Kidney (tissue), 14 donors: ENCODE measurements around the gene SHROOM4. TPM values are rescaled to one million over a fixed set of nuclear protein-coding genes. Genes with fewer than 3 reads are reported as not detected.

Source experiments
- DNase-seq, 5 donors: peaks; one replicate each; pipeline ENCODE4 v3.0.0-alpha.2; 2013 to 2020
- FAIRE-seq: peaks from 2 replicates; lab custom pipeline; 2012; peaks lifted over from hg19 to GRCh38; lab: Jason Lieb, UNC
- H3K27ac ChIP-seq, 2 donors: one replicate each; pipeline ENCODE4 v1.7.0; 2013; ENCODE audit warnings: low read depth in 2 of 2, low read length in 2 of 2, inconsistent platforms in 1 of 2
- H3K27me3 ChIP-seq: one replicate; pipeline ENCODE4 v1.7.1; 2013; ENCODE audit warnings: low read length, inconsistent platforms; ENCODE audit not compliant: control insufficient read depth, insufficient read depth
- H3K36me3 ChIP-seq, 3 donors: one replicate each; pipeline versions ENCODE4 v1.7.0 to v1.7.1; 2013; ENCODE audit warnings: low read length in 3 of 3, control low read depth in 1 of 3, inconsistent platforms in 1 of 3; ENCODE audit not compliant: insufficient read depth in 3 of 3, control insufficient read depth in 2 of 3
- H3K4me1 ChIP-seq, 3 donors: one replicate each; pipeline versions ENCODE4 v1.7.0 to v1.7.1; 2013; ENCODE audit warnings: low read length in 3 of 3, inconsistent platforms in 1 of 3, low read depth in 1 of 3; ENCODE audit not compliant: control insufficient read depth in 2 of 3, insufficient read depth in 2 of 3
- H3K4me3 ChIP-seq, 3 donors: one replicate each; pipeline versions ENCODE4 v1.7.0 to v1.8.1; 2013; ENCODE audit warnings: low read length in 3 of 3, control low read depth in 1 of 3, inconsistent platforms in 1 of 3
- H3K9ac ChIP-seq, 3 donors: one replicate each; pipeline versions ENCODE4 v1.7.0 to v1.7.1; 2013; ENCODE audit warnings: low read length in 3 of 3, control low read depth in 1 of 3, inconsistent platforms in 1 of 3
- H3K9me3 ChIP-seq, 3 donors: one replicate each; pipeline versions ENCODE4 v1.7.0 to v1.7.1; 2013; ENCODE audit warnings: low read length in 3 of 3, control low read depth in 1 of 3, inconsistent platforms in 1 of 3; ENCODE audit not compliant: control insufficient read depth in 2 of 3, insufficient read depth in 1 of 3
- CTCF ChIP-seq: IDR thresholded peaks from 3 replicates; pipeline ENCODE4 v1.5.1; 2012; ENCODE audit warnings: mild to moderate bottlenecking, moderate library complexity, borderline replicate concordance; ENCODE audit not compliant: insufficient read depth; ENCODE audit errors: extremely low read depth
- intact Hi-C: fragments of 100-400 bp; cut with DNase I; formaldehyde crosslinking; loops from one replicate; pipeline ENCODE4 v1.11.1; 2022
- polyA plus RNA-seq: library from polyadenylated mRNA; stranded (reverse); fragments of 350-450 nt; fragmentation: Illumina TruSeq; extraction: RNeasy Lipid Tissue Mini Kit (QIAGEN cat#74804); gene quantifications from one replicate; pipeline ENCODE4 v1.2.3, GENCODE V29; 2014; ENCODE audit warnings: low read depth, low replicate concordance; ENCODE audit not compliant: insufficient read depth
- total RNA-seq: library from RNA; stranded (reverse); fragmentation: NEBNext Ultra II Directional; extraction: Animal tissue kit (Norgen Biotek cat#: 25700); gene quantifications from one replicate; pipeline ENCODE4 v1.2.1, GENCODE V29; 2021
- donor health status: control.
- donor health status: control.
- donor health status: control.
- donor health status: control.
- donor health status: control.
- donor health status: DM: yes; HTN: yes; CAD: no.
- donor health status: Normal renal cell carcinoma (clear cell type).

Gene SHROOM4
- total and polyA plus RNA-seq, 2 donors from 2014 or later = 5.7 to 21.8 TPM

DNA sequence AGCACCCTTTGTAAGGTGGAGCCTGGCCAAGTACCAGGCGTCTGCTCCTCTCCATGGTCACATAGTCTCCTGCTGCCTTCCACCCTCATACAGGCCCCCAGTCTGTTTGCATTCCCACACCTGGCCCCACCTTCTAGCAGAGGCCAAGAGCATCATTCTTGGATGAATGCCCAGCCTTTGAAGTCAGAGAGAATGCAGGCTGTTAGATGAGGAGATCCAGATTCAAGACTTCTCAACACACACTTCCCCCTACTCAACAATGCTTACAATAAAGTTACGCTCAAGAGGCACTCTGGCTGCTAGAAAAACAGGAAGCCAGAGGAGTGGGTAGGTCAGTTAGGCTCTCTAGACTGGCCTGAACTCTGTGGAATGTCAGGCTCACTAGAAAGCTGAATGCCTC is 43.3 kb downstream of the SHROOM4 start:
- no peak for TF ChIP-seq CTCF
- H3K4me3 ChIP-seq = no peak overlapping the region
- intact Hi-C loops = no loop called here
- FAIRE-seq = no peak
- no peak overlapping the region for H3K27ac ChIP-seq
- peaks cover 0 to 8% (median 4%) of the 10 kb centered on the region in 3 donors for H3K4me1 ChIP-seq
- H3K36me3 ChIP-seq = no peaks in the 10 kb centered on the region
- H3K9ac ChIP-seq = no peak overlapping the region
- no peaks in the 10 kb centered on the region for H3K27me3 ChIP-seq
- no peaks in the 10 kb centered on the region for H3K9me3 ChIP-seq
- DNase-seq = peak; percentile 23 to 57 (median 42)

DNA sequence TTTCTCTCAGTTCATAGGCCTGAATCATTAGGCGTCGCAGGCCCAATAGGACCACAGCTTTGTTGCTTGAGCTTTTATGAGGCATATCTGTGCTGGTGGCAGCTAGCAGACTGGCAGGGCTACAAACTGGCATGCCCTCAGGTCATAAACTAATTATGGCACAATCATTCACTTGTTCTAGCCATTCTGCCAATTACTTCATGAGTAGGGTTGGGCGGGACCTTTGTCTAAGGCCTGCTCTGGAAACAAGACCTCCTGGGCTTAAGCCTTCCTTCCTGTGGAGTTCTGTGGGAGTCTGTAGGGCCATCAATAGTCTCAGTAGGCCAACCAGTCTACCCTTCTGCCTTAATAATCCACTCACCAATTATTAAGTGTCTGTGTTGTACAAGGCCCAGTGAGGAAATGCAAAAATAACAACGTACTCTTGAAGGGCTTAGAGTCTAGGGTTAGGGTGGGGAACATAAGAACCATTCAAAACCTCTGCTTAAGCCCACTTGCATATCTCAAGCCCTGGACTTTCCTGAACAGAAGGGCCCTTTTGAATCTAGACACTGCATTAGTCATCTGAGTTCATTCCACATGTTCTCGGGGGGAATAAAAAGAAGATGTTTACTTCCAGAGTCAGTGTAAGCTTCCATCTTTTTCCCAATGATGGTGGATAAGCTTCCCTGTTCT is 44.5 kb downstream of the SHROOM4 start:
- no peak for TF ChIP-seq CTCF
- Histone ChIP-seq H3K9ac (no peak overlapping the region), H3K27me3 (peaks cover 2% of the 10 kb centered on the region), H3K4me3 (no peak overlapping the region), H3K27ac (no peak overlapping the region), H3K9me3 (no peaks in the 10 kb centered on the region), H3K36me3 (no peaks in the 10 kb centered on the region), H3K4me1 (peaks cover 0 to 4% (median 4%) of the 10 kb centered on the region in 3 donors)
- intact Hi-C loops = no loop called here
- FAIRE-seq = no peak
- peak in 1 of 5 donors; percentile 13 for DNase-seq

DNA sequence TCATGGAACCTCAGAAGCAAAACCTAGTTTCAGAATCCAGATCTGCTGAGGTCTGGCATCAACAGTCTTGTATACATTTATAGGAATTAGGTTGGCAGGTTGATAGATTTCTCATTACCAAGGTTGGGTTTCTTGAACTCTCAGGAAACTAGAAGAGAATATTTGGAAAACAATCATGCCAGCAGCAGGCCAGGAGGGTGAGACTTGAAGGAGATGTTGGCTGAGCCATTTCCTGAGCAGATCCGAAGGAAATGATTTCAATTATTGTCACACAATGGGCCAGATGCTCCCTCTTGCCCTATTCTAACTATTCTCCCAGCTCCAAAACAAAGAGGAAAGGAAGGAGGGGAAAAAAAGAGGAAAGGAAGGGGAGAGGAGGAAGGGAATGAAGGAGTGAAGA is 45.2 kb downstream of the SHROOM4 start:
- FAIRE-seq (no peak), DNase-seq (no peak)
- Histone ChIP-seq H3K36me3 (no peaks in the 10 kb centered on the region), H3K27me3 (peaks cover 2% of the 10 kb centered on the region), H3K27ac (peak overlapping the region in 1 of 2 donors; percentile 28), H3K4me1 (peaks cover 0 to 4% (median 4%) of the 10 kb centered on the region in 3 donors), H3K4me3 (no peak overlapping the region), H3K9me3 (no peaks in the 10 kb centered on the region), H3K9ac (no peak overlapping the region)
- no peak for TF ChIP-seq CTCF
- intact Hi-C loops = no loop called here
